IMR-90 (cell line): ENCODE results near the gene LARGE2. TPM values are rescaled to one million over a fixed set of nuclear protein-coding genes. Genes with fewer than 3 reads are reported as not detected.

ENCODE experiments used
- ATAC-seq: fragments of 200-7000 bp; cut with Tn5 transposase; 2 replicates; pipeline ENCODE4 v1.9.1; 2020; ENCODE audit warnings: low read depth, mild to moderate bottlenecking, moderate library complexity
- BruUV-seq: library from RNA; stranded (reverse); fragments of 400-500 nt; replicated peaks from 2 replicates; lab custom pipeline; 2021; lab: Mats Ljungman, UMichigan
- CTCF ChIA-PET: fragments of 300-600 bp; formaldehyde crosslinking; extraction: SDS; loops from one replicate; lab custom pipeline; 2021; ENCODE audit warnings: antibody characterized with exemption; lab: Yijun Ruan, JAX
- POLR2A ChIA-PET: fragments of 300-600 bp; sonication (Branson Sonifier 250); formaldehyde crosslinking; loops from one replicate; lab custom pipeline; 2022; ENCODE audit warnings: antibody characterized with exemption; ENCODE audit not compliant: unreplicated experiment; lab: Charles Lee
- DNase-seq: peaks from one replicate; pipeline ENCODE4 v3.0.0; 2013
- H2AFZ ChIP-seq: replicated peaks from 2 replicates; pipeline ENCODE3; 2013; ENCODE audit warnings: low read length, mild to moderate bottlenecking; ENCODE audit not compliant: poor library complexity
- H2AK5ac ChIP-seq: 2 replicates; pipeline ENCODE4 v1.6.1; 2013; ENCODE audit warnings: low read depth, low read length, inconsistent platforms
- H2AK9ac ChIP-seq: replicated peaks from 2 replicates; pipeline ENCODE3; 2013; ENCODE audit warnings: mild to moderate bottlenecking, low read depth, low read length, moderate library complexity; ENCODE audit not compliant: poor library complexity
- H2BK120ac ChIP-seq: 2 replicates; pipeline ENCODE4 v1.6.1; 2013; ENCODE audit warnings: low read depth, low read length, inconsistent platforms
- H2BK15ac ChIP-seq: 3 replicates; pipeline ENCODE4 v1.6.1; 2013; ENCODE audit warnings: low read depth, low read length, inconsistent platforms
- H2BK20ac ChIP-seq: 2 replicates; pipeline ENCODE4 v1.6.1; 2013; ENCODE audit warnings: low read depth, mild to moderate bottlenecking, inconsistent platforms, low read length, moderate library complexity
- H2BK5ac ChIP-seq: 2 replicates; pipeline ENCODE4 v1.6.1; 2013; ENCODE audit warnings: mild to moderate bottlenecking, low read depth, low read length, inconsistent platforms; ENCODE audit not compliant: poor library complexity, severe bottlenecking
- H3K14ac ChIP-seq: replicated peaks from 2 replicates; pipeline ENCODE4 v1.6.1; 2013; ENCODE audit warnings: low read depth, low read length, inconsistent platforms
- H3K18ac ChIP-seq: 2 replicates; pipeline ENCODE4 v1.6.1; 2013; ENCODE audit warnings: low read depth, low read length, control low read depth
- H3K23ac ChIP-seq: 2 replicates; pipeline ENCODE4 v1.6.1; 2013; ENCODE audit warnings: low read depth, low read length, inconsistent platforms
- H3K27ac ChIP-seq: 2 replicates; pipeline ENCODE4 v1.5.1; 2013; ENCODE audit warnings: mild to moderate bottlenecking, control low read depth, low read length; ENCODE audit not compliant: insufficient read depth
- H3K27me3 ChIP-seq: 2 replicates; pipeline ENCODE4 v1.6.1; 2013; ENCODE audit warnings: low read length; ENCODE audit not compliant: control insufficient read depth, insufficient read depth
- H3K36me3 ChIP-seq: 2 replicates; pipeline ENCODE4 v1.6.1; 2013; ENCODE audit warnings: low read length, mixed read lengths; ENCODE audit not compliant: control insufficient read depth, insufficient read depth
- H3K4ac ChIP-seq: 2 replicates; pipeline ENCODE4 v1.6.1; 2013; ENCODE audit warnings: low read depth, low read length, inconsistent platforms
- H3K4me1 ChIP-seq: 2 replicates; pipeline ENCODE4 v1.6.1; 2013; ENCODE audit warnings: low read length, mixed read lengths; ENCODE audit not compliant: control insufficient read depth, insufficient read depth
- H3K4me2 ChIP-seq: 2 replicates; pipeline ENCODE4 v1.6.1; 2013; ENCODE audit warnings: low read depth, mild to moderate bottlenecking, control low read depth, low read length, moderate library complexity
- H3K4me3 ChIP-seq: 2 replicates; pipeline ENCODE4 v1.5.1; 2013; ENCODE audit warnings: low read depth, mild to moderate bottlenecking, control low read depth, low read length, moderate library complexity; ENCODE audit not compliant: insufficient read depth
- H3K56ac ChIP-seq: 2 replicates; pipeline ENCODE4 v1.6.1; 2013; ENCODE audit warnings: low read length, inconsistent platforms; ENCODE audit not compliant: insufficient read depth; ENCODE audit errors: extremely low read depth
- H3K79me1 ChIP-seq, 2 experiments: 2 replicates each; pipeline ENCODE4 v1.6.1; 2013; ENCODE audit warnings: low read length in 2 of 2, inconsistent platforms in 1 of 2, low read depth in 1 of 2
- H3K9ac ChIP-seq: 2 replicates; pipeline ENCODE4 v1.6.1; 2013; ENCODE audit warnings: low read depth, low read length, control low read depth
- H3K9me1 ChIP-seq: 2 replicates; pipeline ENCODE4 v1.6.1; 2013; ENCODE audit warnings: low read length, inconsistent platforms; ENCODE audit not compliant: insufficient read depth
- H3K9me3 ChIP-seq: 2 replicates; pipeline ENCODE4 v1.6.1; 2013; ENCODE audit warnings: low read length; ENCODE audit not compliant: control insufficient read depth, insufficient read depth
- H4K20me1 ChIP-seq: 2 replicates; pipeline ENCODE4 v1.6.1; 2013; ENCODE audit warnings: low read length, inconsistent platforms; ENCODE audit not compliant: insufficient read depth
- H4K5ac ChIP-seq: 2 replicates; pipeline ENCODE4 v1.6.1; 2013; ENCODE audit warnings: mild to moderate bottlenecking, low read depth, low read length, control low read depth
- H4K8ac ChIP-seq, 2 experiments: 2 replicates each; pipeline ENCODE4 v1.6.1; 2013; ENCODE audit warnings: low read depth in 2 of 2, low read length in 2 of 2, control low read depth in 1 of 2, inconsistent platforms in 1 of 2
- H4K91ac ChIP-seq: 2 replicates; pipeline ENCODE4 v1.6.1; 2013; ENCODE audit warnings: low read depth, low read length, inconsistent platforms; ENCODE audit not compliant: insufficient read depth
- CEBPB ChIP-seq: IDR thresholded peaks from 2 replicates; pipeline ENCODE4 v1.6.1; 2012; ENCODE audit warnings: low read depth, low read length, improper control_type of control experiment
- CHD1 ChIP-seq: IDR thresholded peaks from 2 replicates; pipeline ENCODE4 v1.6.1; 2012; ENCODE audit warnings: low read depth, low read length, improper control_type of control experiment
- CTCF ChIP-seq: conservative IDR thresholded peaks from 2 replicates; pipeline ENCODE4 v1.5.1; 2012; ENCODE audit warnings: mild to moderate bottlenecking, low read depth, low read length, improper control_type of control experiment
- MAFK ChIP-seq: IDR thresholded peaks from 2 replicates; pipeline ENCODE4 v1.6.1; 2012; ENCODE audit warnings: low read depth, low read length, improper control_type of control experiment
- MXI1 ChIP-seq: IDR thresholded peaks from 2 replicates; pipeline ENCODE4 v1.6.1; 2012; ENCODE audit warnings: low read depth, mild to moderate bottlenecking, low read length, moderate library complexity, borderline replicate concordance
- NFE2L2 ChIP-seq: fragments of 150-350 bp; IDR thresholded peaks from 2 replicates; pipeline ENCODE4 v1.6.1; 2016; ENCODE audit warnings: low read depth, mild to moderate bottlenecking, low read length
- POLR2A ChIP-seq: IDR thresholded peaks from 2 replicates; pipeline ENCODE4 v1.6.1; 2012; ENCODE audit warnings: mild to moderate bottlenecking, low read depth, low read length
- RAD21 ChIP-seq: IDR thresholded peaks from 2 replicates; pipeline ENCODE4 v1.6.1; 2012; ENCODE audit warnings: low read length, improper control_type of control experiment
- RFX5 ChIP-seq: IDR thresholded peaks from 2 replicates; pipeline ENCODE4 v1.8.0; 2012; ENCODE audit warnings: low read depth, mild to moderate bottlenecking, low read length, moderate library complexity
- USF2 ChIP-seq: fragments of 150-350 bp; IDR thresholded peaks from 2 replicates; pipeline ENCODE4 v1.6.1; 2017; ENCODE audit warnings: mild to moderate bottlenecking, antibody characterized with exemption, low read length, low read depth
- WGBS, 2 experiments: methylation state at CpG; one replicate each; pipeline versions ENCODE4 v1.1.5 to v1.1.7; 2013; ENCODE audit warnings: missing lambda C conversion rate in 2 of 2; ENCODE audit not compliant: insufficient read length in 1 of 2; ENCODE audit errors: extremely low coverage in 2 of 2; 5-methylcytosine and 5-hydroxymethylcytosine counted together
- dilution Hi-C: fragments of 300-500 bp; cut with HindIII; formaldehyde crosslinking; loops from one replicate; pipeline ENCODE4 v1.14.3; 2018; ENCODE audit warnings: low sequenced_read_pairs; ENCODE audit not compliant: unreplicated experiment
- in situ Hi-C: fragments of 300-500 bp; cut with MboI; formaldehyde crosslinking; loops from 3 replicates; pipeline ENCODE4 v1.14.3; 2019; ENCODE audit warnings: low sequenced_read_pairs, inconsistent platforms, mixed read lengths
- intact Hi-C: fragments of 100-400 bp; cut with micrococcal nuclease; formaldehyde crosslinking; loops from 2 replicates; pipeline ENCODE4 v1.10.0; 2022
- polyA plus RNA-seq, 3 experiments: library from polyadenylated mRNA; depleted of rRNA; stranded (reverse); fragments of >200 nt; gene quantifications; 2 replicates each; pipeline ENCODE4 v1.2.3, GENCODE V29; 2012; ENCODE audit warnings: low replicate concordance in 1 of 3
- total RNA-seq: library from RNA; depleted of rRNA; stranded (reverse); fragments of >200 nt; gene quantifications from 2 replicates; pipeline ENCODE4 v1.2.3, GENCODE V29; 2012

The LARGE2 gene
- total and polyA plus RNA-seq, 2 of the 4 experiments (the other 2 are of a cell fraction) = 0.03 TPM; not detected in 1

GRCh38 chr11:45900916-45901617 lies 21.4 kb upstream of the LARGE2 start:
- Histone ChIP-seq H3K4me2 (peak overlapping the region; percentile 83), H4K8ac (no peak overlapping the region), H3K4ac (no peak overlapping the region; the same call in 1 of the 2 replicates), H2AK5ac (no peak overlapping the region), H3K18ac (no peak overlapping the region), H2BK20ac (no peak overlapping the region), H2AK9ac (peak overlapping the region; percentile 71), H3K56ac (no peak overlapping the region), H3K9me1 (no peaks in the 10 kb centered on the region), H2BK120ac (no peak overlapping the region; the same call in 1 of the 2 replicates), H3K23ac (peak overlapping the region; percentile 65; the same call in 1 of the 2 replicates), H3K9ac (peak overlapping the region; percentile 27; the same call in 1 of the 2 replicates), H2AFZ (peak overlapping the region; percentile 13), H3K9me3 (no peaks in the 10 kb centered on the region), H2BK15ac (no peak overlapping the region), H4K20me1 (peaks cover 19% of the 10 kb centered on the region), H4K91ac (no peak overlapping the region), H3K27me3 (peaks cover 17% of the 10 kb centered on the region; the same call in 1 of the 2 replicates), H3K79me1 (peaks cover 0 to 4% of the 10 kb centered on the region in 2 experiments; a peak in 1 of 4 replicates), H4K5ac (no peak overlapping the region), H2BK5ac (no peak overlapping the region), H3K4me1 (peaks cover 7% of the 10 kb centered on the region; the same call in 1 of the 2 replicates), H3K27ac (no peak overlapping the region), H3K14ac (no peak overlapping the region), H3K4me3 (peak overlapping the region; percentile 50), H3K36me3 (peaks cover 15% of the 10 kb centered on the region)
- WGBS, 2 experiments = 0% methylated on average over 1 of the region's 8 CpGs; no CpG with 5 or more reads in 1 of the 2 experiments
- in situ Hi-C loops = no loop called here
- dilution Hi-C loops = no loop called here
- no peak for DNase-seq
- no TSS peak for BruUV-seq
- TF ChIP-seq CTCF (no peak), CHD1 (no peak), CEBPB (no peak), NFE2L2 (no peak), RAD21 (no peak), MAFK (no peak), MXI1 (no peak), RFX5 (no peak), USF2 (no peak), POLR2A (no peak)
- no peak for ATAC-seq
- intact Hi-C loops = no loop called here
- CTCF ChIA-PET = interaction anchor here (0.5 to 1.5 kb wide), 2 partner anchors 28 to 62 kb away, joined by 4 to 6 read pairs; no protein-coding TSS in a partner anchor
- POLR2A ChIA-PET = interaction anchor here (0.6 kb wide), 1 partner anchor 394 kb away, joined by 5 read pairs; no protein-coding TSS in a partner anchor
